GM12892 (cell line): ENCODE results near the gene VWA3B.

ENCODE experiments used
- POLR2A ChIP-seq: IDR thresholded peaks from 2 replicates; pipeline ENCODE4 v1.6.1; 2011; ENCODE audit warnings: low read depth, low read length, control low read depth
- POLR2AphosphoS5 ChIP-seq: IDR thresholded peaks from 2 replicates; pipeline ENCODE4 v1.6.1; 2011; ENCODE audit warnings: low read depth, low read length, control low read depth
- TAF1 ChIP-seq: IDR thresholded peaks from 2 replicates; pipeline ENCODE4 v1.6.1; 2011; ENCODE audit warnings: low read depth, mild to moderate bottlenecking, control low read depth, low read length, borderline replicate concordance

DNA sequence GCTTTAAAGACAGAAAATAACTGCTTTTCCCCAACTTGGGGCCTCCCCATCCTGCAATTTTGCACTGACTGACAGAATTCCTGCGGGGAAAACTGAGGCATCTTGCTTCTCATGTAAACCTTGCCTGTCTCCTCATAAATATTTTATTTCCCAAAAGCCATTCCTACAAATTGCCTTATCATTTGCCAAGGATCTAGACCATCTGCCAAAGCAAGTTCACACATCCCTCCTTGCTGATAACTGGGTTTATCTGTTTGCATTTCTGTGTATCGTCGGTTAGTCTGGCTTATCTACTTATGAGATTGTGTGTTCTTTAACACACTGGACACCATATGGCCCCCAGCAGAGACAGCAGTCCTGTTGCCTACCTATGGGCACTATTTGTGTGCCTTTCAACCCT, 256.3 kb downstream of the VWA3B start:
- TF ChIP-seq POLR2AphosphoS5 (no peak), POLR2A (no peak), TAF1 (no peak)
